Measurements from ENCODE around the gene ASCL3. TPM values are rescaled to one million over a fixed set of nuclear protein-coding genes. Genes with fewer than 3 reads are reported as not detected.
A peak's percentile ranks its signal among the peaks of the same experiment; 100 is the strongest.

The ASCL3 gene
- total RNA-seq, 4 donors from 2014 or later, result not detected

- Histone ChIP-seq H3K9me3 (no peaks in the 10 kb centered on the region), H3K4me1 (no peaks in the 10 kb centered on the region), H3K4me3 (no peak overlapping the region), H3K36me3 (no peaks in the 10 kb centered on the region), H3K27me3 (no peaks in the 10 kb centered on the region), H3K27ac (no peak overlapping the region)
- TF ChIP-seq POLR2A (IDR thresholded peaks at IDR 0.05) (no peak), CTCF (IDR thresholded peaks at IDR 0.05) (no peak)
- no peak for DNase-seq
- intact Hi-C loops (cut with DNase I; ENCODE audit: low total_unique reads), result no loop called here
Measured at GRCh38 chr11:8971196-8971923, 28.5 kb upstream of the ASCL3 start.

GRCh38 chr11:8967184-8967583 lies 24.4 kb upstream of the ASCL3 start:
- H3K27ac ChIP-seq, result no peak overlapping the region
- intact Hi-C loops (cut with DNase I; ENCODE audit: low total_unique reads), result no loop called here
- DNase-seq, result no peak

GRCh38 chr11:8964324-8965320 lies 21.8 kb upstream of the ASCL3 start, which contains the start of gene TMEM9B:
Gene TMEM9B (minus strand): TSS chr11:8964442. CDS start chr11:8964313, 129 bp downstream.
- intact Hi-C loops (cut with DNase I; ENCODE audit: low total_unique reads), result no loop called here
- Histone ChIP-seq H3K27me3 (no peaks in the 10 kb centered on the region), H3K27ac (peak within 1 kb of the TSS; percentile 91 to 93), H3K36me3 (no peaks in the 10 kb centered on the region), H3K9me3 (no peaks in the 10 kb centered on the region), H3K4me3 (peak within 1 kb of the TSS; percentile 86 to 93), H3K4me1 (peaks cover 0 to 6% of the 10 kb centered on the region in 2 donors)
- DNase-seq, result peak; percentile 85 to 88
- TF ChIP-seq POLR2A (IDR thresholded peaks at IDR 0.05) (peak; percentile 72 to 88), CTCF (IDR thresholded peaks at IDR 0.05) (peak in 1 of 4 experiments; percentile 7)

More at GRCh38 chr11:8967184-8967583, 24.4 kb upstream of the ASCL3 start:
- no peak for TF ChIP-seq POLR2A (IDR thresholded peaks at IDR 0.05)
- TF ChIP-seq CTCF (IDR thresholded peaks at IDR 0.05), result no peak
- no peaks in the 10 kb centered on the region for H3K36me3 ChIP-seq
- H3K4me1 ChIP-seq, result peaks cover 0 to 6% of the 10 kb centered on the region in 2 donors
- no peaks in the 10 kb centered on the region for H3K27me3 ChIP-seq
- H3K9me3 ChIP-seq, result no peaks in the 10 kb centered on the region
- no peak overlapping the region for H3K4me3 ChIP-seq

DNA sequence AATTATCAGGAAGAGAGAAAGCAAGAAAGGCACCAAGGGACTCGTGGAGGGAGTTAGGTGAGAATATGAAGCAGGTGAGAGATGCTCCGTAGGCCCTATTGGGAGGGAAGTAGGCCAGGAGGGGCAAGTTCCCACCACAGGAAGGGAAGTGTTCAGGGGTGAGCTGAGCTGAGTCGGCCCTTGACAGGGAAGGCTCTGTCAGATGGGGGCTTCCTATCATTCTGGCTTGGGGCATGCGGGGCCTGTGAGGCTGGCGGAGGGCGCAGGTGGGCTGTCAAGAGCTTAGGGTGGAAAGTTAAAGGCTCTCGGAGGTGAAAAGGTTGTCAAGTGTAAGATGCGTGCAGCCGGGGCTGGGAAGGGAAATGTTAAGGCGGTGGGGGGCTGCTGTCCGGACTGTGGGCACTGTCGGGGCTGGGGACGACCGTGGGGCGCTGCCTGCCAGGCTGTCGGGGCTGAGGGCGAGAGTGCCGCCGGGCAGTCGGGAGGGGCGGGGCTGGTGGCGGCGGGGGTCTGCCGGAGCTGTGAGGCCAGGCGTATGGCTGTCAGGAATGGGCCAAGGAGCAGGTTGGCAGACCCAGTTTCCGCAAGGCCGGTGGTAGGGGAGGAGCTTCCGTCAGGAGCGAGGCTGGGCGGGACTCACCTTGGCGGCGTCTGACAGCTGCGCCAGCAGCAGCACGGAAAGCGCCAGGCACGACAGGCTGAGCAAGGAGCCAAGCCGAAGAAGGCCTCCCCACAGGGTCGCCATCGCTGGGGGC lies 20.9 kb upstream of the ASCL3 start:
- Histone ChIP-seq H3K27me3 (no peaks in the 10 kb centered on the region), H3K4me3 (peak overlapping the region; percentile 86 to 93), H3K9me3 (no peaks in the 10 kb centered on the region), H3K27ac (peak overlapping the region; percentile 91 to 93), H3K4me1 (peaks cover 0 to 6% of the 10 kb centered on the region in 2 donors), H3K36me3 (no peaks in the 10 kb centered on the region)
- intact Hi-C loops (cut with DNase I; ENCODE audit: low total_unique reads), result no loop called here
- no peak for TF ChIP-seq CTCF (IDR thresholded peaks at IDR 0.05)
- TF ChIP-seq POLR2A (IDR thresholded peaks at IDR 0.05), result no peak
- DNase-seq, result peak in 1 of 2 donors; percentile 71
